Nephron progenitor cell (in vitro differentiated cells): ENCODE results near the gene POLD4.
A peak's percentile ranks its signal among the peaks of the same experiment; 100 is the strongest.

Source experiments
- DNase-seq: peaks from one replicate; pipeline ENCODE4 v3.0.0; 2021
- H3K27ac Mint-ChIP-seq: 2 replicates; pipeline ENCODE4 v1.8.0; 2021; ENCODE audit warnings: mild to moderate bottlenecking, moderate library complexity, mixed read lengths
- H3K27me3 Mint-ChIP-seq: 2 replicates; pipeline ENCODE4 v1.8.0; 2021; ENCODE audit warnings: mild to moderate bottlenecking, low read depth, mixed read lengths; ENCODE audit not compliant: poor library complexity
- H3K36me3 Mint-ChIP-seq: 2 replicates; pipeline ENCODE4 v1.8.0; 2021; ENCODE audit warnings: low read depth, mixed read lengths
- H3K4me1 Mint-ChIP-seq: 2 replicates; pipeline ENCODE4 v1.8.0; 2021; ENCODE audit warnings: mixed read lengths
- H3K4me3 Mint-ChIP-seq: 2 replicates; pipeline ENCODE4 v1.8.0; 2021; ENCODE audit warnings: mild to moderate bottlenecking, moderate library complexity, mixed read lengths
- H3K9me3 Mint-ChIP-seq: 2 replicates; pipeline ENCODE4 v1.8.0; 2021; ENCODE audit warnings: mild to moderate bottlenecking, moderate library complexity, mixed read lengths
- TF ChIP-seq, protein P1 (sequence below): fragments of 200-600 bp; sonication (generic); IDR thresholded peaks from 2 replicates; pipeline ENCODE4 v1.5.0; 2021; ENCODE audit warnings: antibody characterized with exemption

Gene POLD4

GRCh38 chr11:67365736-67366444, 12.5 kb upstream of the POLD4 start:
- H3K4me3 Mint-ChIP-seq, result peak overlapping the region; percentile 28
- H3K36me3 Mint-ChIP-seq, result peaks cover 3% of the 10 kb centered on the region
- H3K9me3 Mint-ChIP-seq, result no peaks in the 10 kb centered on the region
- peaks cover 12% of the 10 kb centered on the region for H3K27me3 Mint-ChIP-seq
- DNase-seq, result no peak
- peak overlapping the region; percentile 28 for H3K27ac Mint-ChIP-seq
- TF ChIP-seq, protein P1, sequence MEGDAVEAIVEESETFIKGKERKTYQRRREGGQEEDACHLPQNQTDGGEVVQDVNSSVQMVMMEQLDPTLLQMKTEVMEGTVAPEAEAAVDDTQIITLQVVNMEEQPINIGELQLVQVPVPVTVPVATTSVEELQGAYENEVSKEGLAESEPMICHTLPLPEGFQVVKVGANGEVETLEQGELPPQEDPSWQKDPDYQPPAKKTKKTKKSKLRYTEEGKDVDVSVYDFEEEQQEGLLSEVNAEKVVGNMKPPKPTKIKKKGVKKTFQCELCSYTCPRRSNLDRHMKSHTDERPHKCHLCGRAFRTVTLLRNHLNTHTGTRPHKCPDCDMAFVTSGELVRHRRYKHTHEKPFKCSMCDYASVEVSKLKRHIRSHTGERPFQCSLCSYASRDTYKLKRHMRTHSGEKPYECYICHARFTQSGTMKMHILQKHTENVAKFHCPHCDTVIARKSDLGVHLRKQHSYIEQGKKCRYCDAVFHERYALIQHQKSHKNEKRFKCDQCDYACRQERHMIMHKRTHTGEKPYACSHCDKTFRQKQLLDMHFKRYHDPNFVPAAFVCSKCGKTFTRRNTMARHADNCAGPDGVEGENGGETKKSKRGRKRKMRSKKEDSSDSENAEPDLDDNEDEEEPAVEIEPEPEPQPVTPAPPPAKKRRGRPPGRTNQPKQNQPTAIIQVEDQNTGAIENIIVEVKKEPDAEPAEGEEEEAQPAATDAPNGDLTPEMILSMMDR, result no peak
- peaks cover 61% of the 10 kb centered on the region for H3K4me1 Mint-ChIP-seq

DNA sequence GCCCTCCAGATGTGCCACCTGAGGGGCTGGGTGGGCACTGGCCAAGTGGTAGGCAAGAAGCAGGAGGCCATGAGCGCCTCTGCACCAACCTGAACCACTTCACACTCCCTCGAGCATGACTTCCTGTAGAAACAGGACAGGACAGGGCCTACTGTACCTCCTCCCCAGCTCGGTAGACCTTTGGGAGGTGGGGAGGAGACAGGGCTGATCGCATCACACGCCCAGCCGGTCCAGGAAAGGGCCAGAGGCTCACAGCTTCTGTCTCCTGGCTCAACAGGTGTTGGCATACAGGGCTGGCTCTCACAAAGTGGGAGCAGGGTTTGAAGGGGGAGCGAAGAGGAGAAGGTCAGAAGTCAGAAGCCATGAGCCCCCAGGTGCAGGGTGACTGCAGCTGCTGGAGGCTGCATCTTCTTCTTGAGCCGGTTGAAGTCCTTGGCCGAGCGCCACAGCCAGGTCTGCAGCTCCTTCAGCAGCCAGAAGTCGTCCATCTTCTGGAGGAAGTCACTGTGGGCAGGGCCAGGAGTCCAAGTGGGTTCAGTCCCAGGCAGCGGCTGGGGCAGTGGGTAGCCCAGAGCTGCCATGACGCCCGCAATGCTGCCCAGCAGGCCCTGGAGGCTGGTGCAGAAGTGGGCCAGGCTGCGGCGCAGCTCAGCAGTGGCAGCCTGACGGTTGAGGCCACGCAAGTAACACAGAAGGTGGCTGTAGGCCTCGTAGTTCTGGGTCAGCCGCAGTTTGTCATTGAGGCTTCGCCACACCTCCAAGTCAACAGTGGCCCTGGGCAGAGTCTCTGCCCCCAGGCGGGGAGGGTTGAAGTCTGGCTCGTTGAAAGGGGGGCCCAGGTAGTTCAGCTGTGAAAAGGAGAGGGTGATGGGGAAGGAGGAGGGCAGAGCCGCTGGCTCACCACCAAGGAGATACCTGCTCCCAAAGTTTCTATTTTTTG, 11.7 kb upstream of the POLD4 start:
- H3K36me3 Mint-ChIP-seq, result peaks cover 3% of the 10 kb centered on the region

DNA sequence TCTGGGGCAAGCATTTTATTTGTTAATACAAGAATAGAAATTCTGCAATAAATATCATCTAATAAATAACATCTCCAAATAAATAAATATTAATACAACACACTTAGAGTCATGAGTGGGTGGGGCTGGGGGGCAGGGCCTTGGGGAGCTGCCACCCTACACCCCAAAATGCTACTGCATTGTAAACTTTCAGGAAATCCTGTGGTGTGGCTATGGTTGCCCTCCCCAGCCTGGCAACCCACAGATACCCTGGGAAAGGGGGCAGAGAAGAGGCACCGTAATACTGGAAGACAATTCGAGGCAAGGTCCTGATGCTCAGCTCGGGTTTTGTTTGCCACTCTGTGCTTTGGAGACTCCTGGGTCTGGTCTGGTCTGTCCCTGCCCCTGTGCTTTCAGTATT, 10.8 kb upstream of the POLD4 start:
- Mint-ChIP-seq H3K4me1 (peaks cover 44% of the 10 kb centered on the region), H3K4me3 (no peak overlapping the region), H3K36me3 (peaks cover 3% of the 10 kb centered on the region), H3K9me3 (no peaks in the 10 kb centered on the region), H3K27ac (no peak overlapping the region), H3K27me3 (peaks cover 11% of the 10 kb centered on the region)
- TF ChIP-seq, protein P1, result no peak
- DNase-seq, result no peak

More for the DNA sequence above, 11.7 kb upstream of the POLD4 start:
- no peaks in the 10 kb centered on the region for H3K9me3 Mint-ChIP-seq
- TF ChIP-seq, protein P1, result no peak
- H3K27me3 Mint-ChIP-seq, result peaks cover 11% of the 10 kb centered on the region
- no peak for DNase-seq
- peak overlapping the region; percentile 28 for H3K27ac Mint-ChIP-seq
- peaks cover 53% of the 10 kb centered on the region for H3K4me1 Mint-ChIP-seq
- peak overlapping the region; percentile 28 for H3K4me3 Mint-ChIP-seq

GRCh38 chr11:67357831-67358670, 4.7 kb upstream of the POLD4 start:
- TF ChIP-seq, protein P1, result no peak
- Mint-ChIP-seq H3K36me3 (peaks cover 3% of the 10 kb centered on the region), H3K9me3 (no peaks in the 10 kb centered on the region), H3K27me3 (peaks cover 4% of the 10 kb centered on the region), H3K27ac (peak overlapping the region; percentile 24), H3K4me1 (peaks cover 59% of the 10 kb centered on the region), H3K4me3 (no peak overlapping the region)
- DNase-seq, result no peak

DNA sequence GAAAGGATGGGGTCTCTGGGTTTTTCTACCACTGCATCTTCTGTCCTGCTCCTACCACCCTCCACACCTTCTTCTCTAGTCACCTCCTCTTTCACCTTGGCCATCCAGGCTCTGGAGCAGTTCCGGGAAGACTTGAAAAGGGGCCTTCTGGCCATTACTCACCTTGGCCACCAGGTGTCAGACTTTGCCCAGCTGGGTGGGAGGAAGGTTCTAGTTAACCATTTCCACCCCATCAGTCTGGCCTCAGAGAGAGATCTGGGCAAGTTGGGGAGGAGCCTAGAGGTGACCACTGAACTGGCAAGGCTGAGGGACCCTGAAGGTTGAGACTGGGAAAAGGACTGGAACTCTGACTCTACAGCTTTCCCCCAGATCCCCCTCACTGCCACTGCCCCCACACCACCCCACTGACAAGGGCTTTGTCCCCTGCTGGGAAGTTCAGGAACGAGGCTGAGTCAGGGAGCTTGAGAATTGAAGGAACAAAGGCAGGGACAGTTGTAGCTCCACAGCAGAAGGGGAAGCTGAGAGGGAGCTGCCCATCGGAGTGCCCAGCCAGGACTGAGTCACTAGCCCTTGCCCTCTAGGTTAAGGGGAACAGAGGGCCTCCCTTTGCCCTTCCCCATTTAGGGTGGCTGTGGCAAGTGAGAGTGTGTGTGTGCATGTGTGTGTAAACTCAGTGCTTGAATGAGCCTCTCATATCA, 3.7 kb upstream of the POLD4 start:
- H3K4me1 Mint-ChIP-seq, result peaks cover 66% of the 10 kb centered on the region
- no peaks in the 10 kb centered on the region for H3K36me3 Mint-ChIP-seq
- H3K27me3 Mint-ChIP-seq, result peaks cover 4% of the 10 kb centered on the region
- H3K27ac Mint-ChIP-seq, result peak overlapping the region; percentile 41
- TF ChIP-seq, protein P1, result peak; percentile 90
- no peaks in the 10 kb centered on the region for H3K9me3 Mint-ChIP-seq
- DNase-seq, result peak; percentile 73
- peak overlapping the region; percentile 49 for H3K4me3 Mint-ChIP-seq
